Measurements from ENCODE around the gene C4A. TPM values are rescaled to one million over a fixed set of nuclear protein-coding genes. Genes with fewer than 3 reads are reported as not detected.
"Not testable (repeated sequence)": the region's sequence is repeated elsewhere in the genome, so short reads cannot be mapped to it uniquely, and the experiment has no call there.

C4A gene
- polyA plus RNA-seq, 2 of the 4 experiments (the other 2 are of a cell fraction) = 1.4 to 1.6 TPM

- WGBS (ENCODE audit: missing lambda C conversion rate) = no CpG with 5 or more reads among the region's 10 CpGs
- H3K4me3 ChIP-seq; H3K4me1 ChIP-seq; CTCF ChIA-PET; H3K27ac ChIP-seq; H3K4me2 ChIP-seq; FAIRE-seq; DNase-seq (ENCODE audit: low read depth in 1 of 2, low spot score in 1 of 2); POLR2A ChIA-PET; H3K9me3 ChIP-seq: not testable (repeated sequence)
- peak in 1 of 2 experiments; percentile 55; a peak in 1 of 6 replicates for ATAC-seq
Observed at GRCh38 chr6:31989363-31989762, 7.5 kb downstream of the C4A start.

- no CpG with 5 or more reads among the region's 14 CpGs for WGBS (ENCODE audit: missing lambda C conversion rate)
- FAIRE-seq = not testable (repeated sequence)
Observed at GRCh38 chr6:31994421-31994820, 12.6 kb downstream of the C4A start.

GRCh38 chr6:31996385-31996784 lies 14.5 kb downstream of the C4A start:
- CTCF ChIA-PET; FAIRE-seq; H3K4me3 ChIP-seq; ATAC-seq; H3K27ac ChIP-seq; H3K9me3 ChIP-seq; DNase-seq (ENCODE audit: low read depth in 1 of 2, low spot score in 1 of 2); H3K4me1 ChIP-seq; H3K4me2 ChIP-seq; POLR2A ChIA-PET: not testable (repeated sequence)
- WGBS (ENCODE audit: missing lambda C conversion rate) = 79% methylated on average over 4 of the region's 6 CpGs

More at GRCh38 chr6:31994421-31994820, 12.6 kb downstream of the C4A start:
- ATAC-seq; H3K9me3 ChIP-seq; CTCF ChIA-PET; H3K4me1 ChIP-seq; H3K27ac ChIP-seq; DNase-seq (ENCODE audit: low read depth in 1 of 2, low spot score in 1 of 2); H3K4me2 ChIP-seq; POLR2A ChIA-PET; H3K4me3 ChIP-seq: not testable (repeated sequence)

GRCh38 chr6:32002546-32003268 lies 20.9 kb downstream of the C4A start:
- H3K4me1 ChIP-seq; H3K4me3 ChIP-seq; H3K4me2 ChIP-seq; ATAC-seq; CTCF ChIA-PET; H3K9me3 ChIP-seq; FAIRE-seq; POLR2A ChIA-PET; DNase-seq (ENCODE audit: low read depth in 1 of 2, low spot score in 1 of 2); H3K27ac ChIP-seq: not testable (repeated sequence)
- no CpG with 5 or more reads among the region's 15 CpGs for WGBS (ENCODE audit: missing lambda C conversion rate)

- FAIRE-seq = not testable (repeated sequence)
Observed at GRCh38 chr6:32003301-32003700, 21.4 kb downstream of the C4A start.

GRCh38 chr6:32004393-32004792 lies 22.5 kb downstream of the C4A start:
- H3K4me1 ChIP-seq; CTCF ChIA-PET; H3K27ac ChIP-seq; H3K4me3 ChIP-seq; POLR2A ChIA-PET; ATAC-seq; FAIRE-seq; H3K9me3 ChIP-seq; DNase-seq (ENCODE audit: low read depth in 1 of 2, low spot score in 1 of 2); H3K4me2 ChIP-seq: not testable (repeated sequence)
- 71% methylated on average over 4 of the region's 4 CpGs for WGBS (ENCODE audit: missing lambda C conversion rate)

More at GRCh38 chr6:32003301-32003700, 21.4 kb downstream of the C4A start:
- H3K4me3 ChIP-seq; CTCF ChIA-PET; H3K4me2 ChIP-seq; H3K27ac ChIP-seq; ATAC-seq; DNase-seq (ENCODE audit: low read depth in 1 of 2, low spot score in 1 of 2); H3K9me3 ChIP-seq; H3K4me1 ChIP-seq; POLR2A ChIA-PET: not testable (repeated sequence)
- WGBS (ENCODE audit: missing lambda C conversion rate) = no CpG with 5 or more reads among the region's 7 CpGs

- DNase-seq (ENCODE audit: low read depth in 1 of 2, low spot score in 1 of 2); H3K4me2 ChIP-seq; H3K27ac ChIP-seq; H3K4me3 ChIP-seq; H3K9me3 ChIP-seq; CTCF ChIA-PET; ATAC-seq; POLR2A ChIA-PET; H3K4me1 ChIP-seq; FAIRE-seq: not testable (repeated sequence)
- WGBS (ENCODE audit: missing lambda C conversion rate) = 67% methylated on average over 9 of the region's 13 CpGs
Observed at GRCh38 chr6:32004864-32005537, 23.1 kb downstream of the C4A start.

GRCh38 chr6:32005538-32005880 lies 23.7 kb downstream of the C4A start:
- H3K4me3 ChIP-seq, CTCF ChIA-PET, H3K27ac ChIP-seq, H3K4me2 ChIP-seq, H3K9me3 ChIP-seq, FAIRE-seq, H3K4me1 ChIP-seq, POLR2A ChIA-PET: not testable (repeated sequence)
- ATAC-seq = 0 out of 6 replicates have a peak, but pooled peaks of 1 of the 2 experiments have one; percentile 22
- peak in 1 of 2 experiments; percentile 0 for DNase-seq (ENCODE audit: low read depth in 1 of 2, low spot score in 1 of 2)
- WGBS (ENCODE audit: missing lambda C conversion rate) = 27% methylated on average over 3 of the region's 9 CpGs

- H3K4me2 ChIP-seq; ATAC-seq; DNase-seq (ENCODE audit: low read depth in 1 of 2, low spot score in 1 of 2); POLR2A ChIA-PET; FAIRE-seq; H3K4me1 ChIP-seq; H3K9me3 ChIP-seq; CTCF ChIA-PET; H3K27ac ChIP-seq; H3K4me3 ChIP-seq: not testable (repeated sequence)
- 19% methylated on average over 3 of the region's 8 CpGs for WGBS (ENCODE audit: missing lambda C conversion rate)
Observed at GRCh38 chr6:32005991-32006529, 24.2 kb downstream of the C4A start.

GRCh38 chr6:32007086-32007485 lies 25.2 kb downstream of the C4A start:
- H3K9me3 ChIP-seq, CTCF ChIA-PET, FAIRE-seq, H3K27ac ChIP-seq, H3K4me1 ChIP-seq, H3K4me3 ChIP-seq, POLR2A ChIA-PET, H3K4me2 ChIP-seq: not testable (repeated sequence)
- DNase-seq (ENCODE audit: low read depth in 1 of 2, low spot score in 1 of 2) (peak in 1 of 2 experiments; percentile 7), ATAC-seq (peak; percentile 23 to 69; a peak in 3 of 6 replicates)
- 52% methylated on average over 6 of the region's 12 CpGs for WGBS (ENCODE audit: missing lambda C conversion rate)

- H3K4me2 ChIP-seq; H3K27ac ChIP-seq; FAIRE-seq; H3K9me3 ChIP-seq; H3K4me1 ChIP-seq; ATAC-seq; CTCF ChIA-PET; POLR2A ChIA-PET; DNase-seq (ENCODE audit: low read depth in 1 of 2, low spot score in 1 of 2); H3K4me3 ChIP-seq: not testable (repeated sequence)
- no CpG with 5 or more reads among the region's 24 CpGs for WGBS (ENCODE audit: missing lambda C conversion rate)
Observed at GRCh38 chr6:32008037-32008436, 26.2 kb downstream of the C4A start.
